PFSK-1 (cell line): Measurements from ENCODE around the gene ARHGAP10.

Experiments
- FOXP2 ChIP-seq: optimal IDR thresholded peaks from 2 replicates; pipeline ENCODE3; 2011; ENCODE audit warnings: borderline replicate concordance, control low read depth, inconsistent platforms; ENCODE audit not compliant: insufficient read depth; ENCODE audit errors: extremely low read length, extremely low read depth
- POLR2AphosphoS5 ChIP-seq: IDR thresholded peaks from 2 replicates; pipeline ENCODE4 v1.6.1; 2012; ENCODE audit warnings: low read depth, mild to moderate bottlenecking, control low read depth, low read length, moderate library complexity
- REST ChIP-seq, 2 experiments: IDR thresholded peaks; 2 replicates each; pipeline versions ENCODE4 v1.6.1 to v1.8.0; 2011 to 2012; ENCODE audit warnings: low read depth in 2 of 2, low read length in 2 of 2, control low read depth in 1 of 2, inconsistent platforms in 1 of 2, mild to moderate bottlenecking in 1 of 2, moderate library complexity in 1 of 2; ENCODE audit not compliant: insufficient read depth in 1 of 2
- SIN3A ChIP-seq: IDR thresholded peaks from 2 replicates; pipeline ENCODE4 v1.6.1; 2012; ENCODE audit warnings: mild to moderate bottlenecking, low read length, moderate library complexity, borderline replicate concordance; ENCODE audit not compliant: insufficient read depth
- TAF1 ChIP-seq: IDR thresholded peaks from 2 replicates; pipeline ENCODE4 v1.6.1; 2012; ENCODE audit warnings: low read length, control low read depth, borderline replicate concordance; ENCODE audit not compliant: insufficient read depth

ARHGAP10 gene

GRCh38 chr4:148097801-148098200 lies 365.9 kb downstream of the ARHGAP10 start:
- no peak for TF ChIP-seq REST (IDR thresholded peaks at IDR 0.05; ENCODE audit: insufficient read depth in 1 of 2, low read depth in 2 of 2, low read length in 2 of 2)

GRCh38 chr4:148101235-148101634 lies 369.3 kb downstream of the ARHGAP10 start:
- TF ChIP-seq TAF1: no peak
- no peak for TF ChIP-seq SIN3A
- no peak for TF ChIP-seq REST (IDR thresholded peaks at IDR 0.05; ENCODE audit: insufficient read depth in 1 of 2, low read depth in 2 of 2, low read length in 2 of 2)
- TF ChIP-seq FOXP2: no peak
- no peak for TF ChIP-seq POLR2AphosphoS5

- TF ChIP-seq FOXP2 (no peak), SIN3A (no peak), REST (IDR thresholded peaks at IDR 0.05; ENCODE audit: insufficient read depth in 1 of 2, low read depth in 2 of 2, low read length in 2 of 2) (no peak), TAF1 (no peak), POLR2AphosphoS5 (no peak)
Observed at GRCh38 chr4:148101790-148102189, 369.9 kb downstream of the ARHGAP10 start.

- TF ChIP-seq POLR2AphosphoS5: no peak
- TF ChIP-seq SIN3A: no peak
Observed at GRCh38 chr4:148103597-148104355, 371.9 kb downstream of the ARHGAP10 start.

- TF ChIP-seq FOXP2 (no peak), POLR2AphosphoS5 (no peak), REST (IDR thresholded peaks at IDR 0.05; ENCODE audit: insufficient read depth in 1 of 2, low read depth in 2 of 2, low read length in 2 of 2) (no peak), SIN3A (no peak), TAF1 (no peak)
Observed at GRCh38 chr4:148108766-148109165, 376.9 kb downstream of the ARHGAP10 start.

- TF ChIP-seq POLR2AphosphoS5 (no peak), TAF1 (no peak), SIN3A (no peak), FOXP2 (no peak), REST (IDR thresholded peaks at IDR 0.05; ENCODE audit: insufficient read depth in 1 of 2, low read depth in 2 of 2, low read length in 2 of 2) (no peak)
Observed at GRCh38 chr4:148109216-148109615, 377.3 kb downstream of the ARHGAP10 start.
